NCI-H748 (cell line): ENCODE data around the gene PODXL.

Experiments used
- DNase-seq: peaks from one replicate; lab custom pipeline; 2025; ENCODE audit not compliant: unreplicated experiment; lab: John Stamatoyannopoulos, UW

PODXL gene

GRCh38 chr7:131556053-131556908, at the start of gene PODXL:
PODXL (minus strand) TSS chr7:131556628; CDS start chr7:131556359, 269 bp downstream.
- DNase-seq: peak; percentile 83

GRCh38 chr7:131605280-131605878, 49.0 kb upstream of the PODXL start:
- no peak for DNase-seq

GRCh38 chr7:131604841-131605279, 48.4 kb upstream of the PODXL start:
- no peak for DNase-seq

- DNase-seq: no peak
These were observed 47.5 kb upstream of the PODXL start for GRCh38 chr7:131603932-131604331.

- DNase-seq: no peak
These were observed 46.6 kb upstream of the PODXL start for GRCh38 chr7:131602994-131603372.

GRCh38 chr7:131602304-131602993, 46.0 kb upstream of the PODXL start:
- no peak for DNase-seq

GRCh38 chr7:131600085-131600881, 43.9 kb upstream of the PODXL start:
- DNase-seq: no peak

GRCh38 chr7:131596785-131597184, 40.4 kb upstream of the PODXL start:
- DNase-seq: no peak

- no peak for DNase-seq
These were observed 39.3 kb upstream of the PODXL start for GRCh38 chr7:131595699-131596098.

- no peak for DNase-seq
These were observed 35.4 kb upstream of the PODXL start for GRCh38 chr7:131591687-131592319.

- no peak for DNase-seq
These were observed 31.0 kb upstream of the PODXL start for GRCh38 chr7:131587315-131587923.

GRCh38 chr7:131586759-131587158, 30.3 kb upstream of the PODXL start:
- no peak for DNase-seq

GRCh38 chr7:131586259-131586658, 29.8 kb upstream of the PODXL start:
- DNase-seq: no peak

GRCh38 chr7:131583430-131583829, 27.0 kb upstream of the PODXL start:
- no peak for DNase-seq

- no peak for DNase-seq
These were observed 25.0 kb upstream of the PODXL start for GRCh38 chr7:131581241-131582051.

GRCh38 chr7:131578602-131579001, 22.2 kb upstream of the PODXL start:
- DNase-seq: no peak

GRCh38 chr7:131574741-131575140, 18.3 kb upstream of the PODXL start:
- no peak for DNase-seq

GRCh38 chr7:131570401-131570800, 14.0 kb upstream of the PODXL start:
- DNase-seq: no peak

- DNase-seq: no peak
These were observed 12.5 kb upstream of the PODXL start for GRCh38 chr7:131568970-131569369.
